H1 (cell line): Measurements from ENCODE around the gene MBD1. TPM values are rescaled to one million over a fixed set of nuclear protein-coding genes. Genes with fewer than 3 reads are reported as not detected.

ENCODE experiments used
- ASH2L ChIP-seq: fragments of 200-600, 300-600 bp; sonication (generic); IDR thresholded peaks from one replicate; pipeline ENCODE4 v1.7.1; 2017; ENCODE audit warnings: low read length
- GABPA ChIP-seq: IDR thresholded peaks from 2 replicates; pipeline ENCODE4 v1.6.1; 2011; ENCODE audit warnings: mild to moderate bottlenecking, low read length, moderate library complexity, borderline replicate concordance; ENCODE audit not compliant: insufficient read depth
- KDM1A ChIP-seq: fragments of 200-600, 300-600 bp; sonication (generic); IDR thresholded peaks from 2 replicates; pipeline ENCODE4 v1.7.1; 2016; ENCODE audit warnings: mild to moderate bottlenecking, low read length, borderline replicate concordance
- POLR2A ChIP-seq, 2 experiments: IDR thresholded peaks; 1 replicate in 1 of 2; 2 replicates in 1 of 2; pipeline ENCODE4 v1.6.1; 2011; ENCODE audit warnings: low read depth in 2 of 2, low read length in 2 of 2, mild to moderate bottlenecking in 2 of 2; ENCODE audit errors: control extremely low read depth in 1 of 2
- POLR2AphosphoS5 ChIP-seq: IDR thresholded peaks from 2 replicates; pipeline ENCODE4 v1.6.1; 2011; ENCODE audit warnings: low read depth, low read length
- TAF1 ChIP-seq: IDR thresholded peaks from 2 replicates; pipeline ENCODE4 v1.6.1; 2011; ENCODE audit warnings: mild to moderate bottlenecking, low read depth, low read length
- TCF12 ChIP-seq: IDR thresholded peaks from 2 replicates; pipeline ENCODE4 v1.6.1; 2011; ENCODE audit warnings: low read depth, mild to moderate bottlenecking, low read length
- polyA plus RNA-seq, 7 experiments: library from polyadenylated mRNA; depleted of rRNA in 3 of 7; stranded (reverse) in 5 of 7; unstranded in 2 of 7; fragments of >200 nt in 5 of 7; fragments of 200-250 nt in 2 of 7; gene quantifications; 1 replicate in 5 of 7; 2 replicates in 1 of 7; 4 replicates in 1 of 7; pipeline versions ENCODE4 v1.2.1 to v1.2.3, GENCODE V29; 2011 to 2013; ENCODE audit warnings: missing spikeins in 2 of 7, mixed read lengths in 2 of 7
- total RNA-seq: library from RNA; stranded (reverse); fragmentation: NEBNext Ultra II Directional; extraction: Animal tissue kit (Norgen Biotek cat#: 25700); gene quantifications from 2 replicates; pipeline ENCODE4 v1.2.1, GENCODE V29; 2021
- TF ChIP-seq, protein P1 (sequence below): IDR thresholded peaks from 2 replicates; pipeline ENCODE4 v1.6.1; 2012; ENCODE audit warnings: low read length, inconsistent platforms

Gene MBD1
- total and polyA plus RNA-seq, 2 of the 8 experiments (the other 6 are each of a cell fraction or from before 2014, with no cell fraction given): 32.2 to 41.6 TPM

DNA sequence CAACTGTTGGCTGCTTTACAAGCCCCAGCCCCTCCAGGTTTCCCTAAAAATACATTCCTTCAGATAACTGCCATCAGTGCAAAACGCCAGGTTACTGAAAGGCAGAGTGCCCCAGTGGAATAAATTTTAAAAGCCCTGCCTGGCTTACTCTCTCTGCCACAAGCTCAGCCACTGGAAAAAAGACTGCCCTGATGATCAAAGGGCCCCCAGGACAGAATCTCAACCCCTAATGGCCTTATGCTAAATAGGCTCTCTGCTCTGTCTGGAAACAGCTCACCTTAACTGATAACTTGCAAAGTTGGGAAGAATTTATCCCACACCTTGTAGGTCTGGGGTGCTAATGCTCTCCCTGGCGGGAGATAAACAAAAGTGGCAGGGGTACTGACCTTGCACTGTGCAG, 48.9 kb downstream of the MBD1 start (continued):
- TF ChIP-seq GABPA (no peak), KDM1A (no peak), POLR2AphosphoS5 (no peak), TCF12 (no peak), TAF1 (no peak), ASH2L (no peak), POLR2A (IDR thresholded peaks at IDR 0.05; ENCODE audit: control extremely low read depth in 1 of 2, low read depth in 2 of 2, low read length in 2 of 2) (no peak)
- TF ChIP-seq, protein P1, sequence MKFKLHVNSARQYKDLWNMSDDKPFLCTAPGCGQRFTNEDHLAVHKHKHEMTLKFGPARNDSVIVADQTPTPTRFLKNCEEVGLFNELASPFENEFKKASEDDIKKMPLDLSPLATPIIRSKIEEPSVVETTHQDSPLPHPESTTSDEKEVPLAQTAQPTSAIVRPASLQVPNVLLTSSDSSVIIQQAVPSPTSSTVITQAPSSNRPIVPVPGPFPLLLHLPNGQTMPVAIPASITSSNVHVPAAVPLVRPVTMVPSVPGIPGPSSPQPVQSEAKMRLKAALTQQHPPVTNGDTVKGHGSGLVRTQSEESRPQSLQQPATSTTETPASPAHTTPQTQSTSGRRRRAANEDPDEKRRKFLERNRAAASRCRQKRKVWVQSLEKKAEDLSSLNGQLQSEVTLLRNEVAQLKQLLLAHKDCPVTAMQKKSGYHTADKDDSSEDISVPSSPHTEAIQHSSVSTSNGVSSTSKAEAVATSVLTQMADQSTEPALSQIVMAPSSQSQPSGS: no peak
